ENCODE measurements around the gene KCNIP4. TPM values are rescaled to one million over a fixed set of nuclear protein-coding genes. Genes with fewer than 3 reads are reported as not detected.

Gene KCNIP4
- total and polyA plus RNA-seq, 10 of the 15 experiments (the other 5 are each of a cell fraction or from before 2014, with no cell fraction given) = 0.03 to 0.23 (median 0.13) TPM; not detected in 7

DNA sequence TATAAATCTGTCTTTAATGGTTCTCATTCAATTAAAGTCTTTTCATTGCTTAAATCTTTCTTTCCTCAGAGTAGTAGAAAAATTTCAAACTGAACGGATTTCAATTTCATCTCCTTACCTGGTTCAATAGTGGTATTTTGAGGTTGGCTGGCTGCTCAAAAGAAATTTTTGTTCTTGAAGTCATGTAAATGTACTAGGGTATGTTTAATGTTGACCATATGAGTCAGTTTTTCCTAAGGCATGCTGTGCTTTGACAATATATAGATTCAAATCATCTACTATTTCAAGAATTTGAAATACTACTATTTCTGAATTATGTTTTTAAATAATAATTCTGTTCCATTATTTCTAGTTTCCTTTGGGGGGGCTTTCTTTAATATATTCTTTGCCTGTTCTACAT, 1142.9 kb downstream of the KCNIP4 start:
- no peaks in the 10 kb centered on the region for H3K36me3 ChIP-seq (ENCODE audit: control insufficient read depth in 2 of 2, insufficient read depth in 2 of 2, low read length in 1 of 2)
- TF ChIP-seq, protein P1, sequence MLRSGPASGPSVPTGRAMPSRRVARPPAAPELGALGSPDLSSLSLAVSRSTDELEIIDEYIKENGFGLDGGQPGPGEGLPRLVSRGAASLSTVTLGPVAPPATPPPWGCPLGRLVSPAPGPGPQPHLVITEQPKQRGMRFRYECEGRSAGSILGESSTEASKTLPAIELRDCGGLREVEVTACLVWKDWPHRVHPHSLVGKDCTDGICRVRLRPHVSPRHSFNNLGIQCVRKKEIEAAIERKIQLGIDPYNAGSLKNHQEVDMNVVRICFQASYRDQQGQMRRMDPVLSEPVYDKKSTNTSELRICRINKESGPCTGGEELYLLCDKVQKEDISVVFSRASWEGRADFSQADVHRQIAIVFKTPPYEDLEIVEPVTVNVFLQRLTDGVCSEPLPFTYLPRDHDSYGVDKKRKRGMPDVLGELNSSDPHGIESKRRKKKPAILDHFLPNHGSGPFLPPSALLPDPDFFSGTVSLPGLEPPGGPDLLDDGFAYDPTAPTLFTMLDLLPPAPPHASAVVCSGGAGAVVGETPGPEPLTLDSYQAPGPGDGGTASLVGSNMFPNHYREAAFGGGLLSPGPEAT (IDR thresholded peaks at IDR 0.05; ENCODE audit: low read depth) = no peak
- TF ChIP-seq POLR2AphosphoS5 (IDR thresholded peaks at IDR 0.05; ENCODE audit: low read length) = no peak
- no peak for TF ChIP-seq SRF (IDR thresholded peaks at IDR 0.05; ENCODE audit: low read depth in 2 of 2, low read length in 2 of 2)
- no peak for TF ChIP-seq PML (IDR thresholded peaks at IDR 0.05; ENCODE audit: low read length)
- no TSS peak for BruUV-seq (replicated peaks)
- ChIA-PET SMC1A (ENCODE audit: uncharacterized antibody, unreplicated experiment) (no interaction called here), RAD21 (ENCODE audit: unreplicated experiment) (no interaction called here), CTCF (no interaction called here), POLR2A (no interaction called here)
- H3K9ac ChIP-seq (ENCODE audit: control insufficient read depth, insufficient read depth, low read length) = no peak overlapping the region
- H3K9me3 ChIP-seq (replicated peaks; ENCODE audit: control insufficient read depth, insufficient read depth, low read length) = no peaks in the 10 kb centered on the region
- H3K27me3 ChIP-seq (replicated peaks in 1 of 2; ENCODE audit: control insufficient read depth in 2 of 2, insufficient read depth in 2 of 2, low read length in 1 of 2) = no peaks in the 10 kb centered on the region
- no peak for ATAC-seq
- H2AFZ ChIP-seq (ENCODE audit: control insufficient read depth, low read depth, low read length) = no peak overlapping the region
- 82% methylated on average over 1 of the region's 1 CpG for WGBS (ENCODE audit: insufficient coverage, insufficient replicate concordance, low lambda C conversion rate, missing lambda C conversion rate)
- H3K4me2 ChIP-seq (ENCODE audit: control insufficient read depth, insufficient read depth) = no peak overlapping the region
- no peaks in the 10 kb centered on the region for H3K79me2 ChIP-seq (ENCODE audit: control insufficient read depth, insufficient read depth, low read length)
- DNase-seq (ENCODE audit: low read depth, low spot score) = no peak
- H3K27ac ChIP-seq (ENCODE audit: control insufficient read depth, insufficient read depth) = no peak overlapping the region
- intact Hi-C loops (cut with micrococcal nuclease; ENCODE audit: unreplicated experiment) = no loop called here
- H3K4me1 ChIP-seq (ENCODE audit: control insufficient read depth, insufficient read depth, low read length) = no peaks in the 10 kb centered on the region
- FAIRE-seq = no peak
- in situ Hi-C loops (cut with MboI) = no loop called here
- H3K4me3 ChIP-seq = no peak overlapping the region
- H4K20me1 ChIP-seq (ENCODE audit: control insufficient read depth, insufficient read depth) = no peaks in the 10 kb centered on the region

- no peaks in the 10 kb centered on the region for H3K4me1 ChIP-seq (ENCODE audit: control insufficient read depth, insufficient read depth, low read length)
- H3K9ac ChIP-seq (ENCODE audit: control insufficient read depth, insufficient read depth, low read length) = no peak overlapping the region
- DNase-seq (ENCODE audit: low read depth, low spot score) (no peak), FAIRE-seq (no peak), ATAC-seq (no peak)
- no peak overlapping the region for H3K4me2 ChIP-seq (ENCODE audit: control insufficient read depth, insufficient read depth)
- H3K9me3 ChIP-seq (replicated peaks; ENCODE audit: control insufficient read depth, insufficient read depth, low read length) = no peaks in the 10 kb centered on the region
- RAD21 ChIA-PET (ENCODE audit: unreplicated experiment) = no interaction called here
- in situ Hi-C loops (cut with MboI) = no loop called here
- H3K27ac ChIP-seq (ENCODE audit: control insufficient read depth, insufficient read depth) = no peak overlapping the region
- H4K20me1 ChIP-seq (ENCODE audit: control insufficient read depth, insufficient read depth) = no peaks in the 10 kb centered on the region
- SMC1A ChIA-PET (ENCODE audit: uncharacterized antibody, unreplicated experiment) = no interaction called here
- no peak overlapping the region for H2AFZ ChIP-seq (ENCODE audit: control insufficient read depth, low read depth, low read length)
- H3K27me3 ChIP-seq (replicated peaks in 1 of 2; ENCODE audit: control insufficient read depth in 2 of 2, insufficient read depth in 2 of 2, low read length in 1 of 2) = no peaks in the 10 kb centered on the region
- intact Hi-C loops (cut with micrococcal nuclease; ENCODE audit: unreplicated experiment) = no loop called here
- WGBS (ENCODE audit: insufficient coverage, insufficient replicate concordance, low lambda C conversion rate, missing lambda C conversion rate) = 30% methylated on average over 2 of the region's 2 CpGs
- POLR2A ChIA-PET = no interaction called here
- no peak overlapping the region for H3K4me3 ChIP-seq
- BruUV-seq (replicated peaks) = no TSS peak
- no peaks in the 10 kb centered on the region for H3K36me3 ChIP-seq (ENCODE audit: control insufficient read depth in 2 of 2, insufficient read depth in 2 of 2, low read length in 1 of 2)
- H3K79me2 ChIP-seq (ENCODE audit: control insufficient read depth, insufficient read depth, low read length) = no peaks in the 10 kb centered on the region
- CTCF ChIA-PET = no interaction called here
- TF ChIP-seq EGR1 (IDR thresholded peaks at IDR 0.05; ENCODE audit: borderline replicate concordance in 1 of 2, low read depth in 2 of 2, low read length in 2 of 2) (no peak), ZBTB4 (CRISPR knock-in tag; IDR thresholded peaks at IDR 0.05) (no peak), RB1 (IDR thresholded peaks at IDR 0.05; ENCODE audit: borderline replicate concordance) (no peak)
These were observed 1160.5 kb downstream of the KCNIP4 start for GRCh38 chr4:20787940-20788665.

Data from GM12878 (cell line).